ENCODE results near the gene ARMC12. TPM values are rescaled to one million over a fixed set of nuclear protein-coding genes. Genes with fewer than 3 reads are reported as not detected.
A peak's percentile ranks its signal among the peaks of the same experiment; 100 is the strongest.

ARMC12 gene
- total RNA-seq, 2 experiments from 2014 or later: 1.0 to 1.1 TPM

GRCh38 chr6:35754452-35755277, 17.8 kb downstream of the ARMC12 start:
- ATAC-seq: no peak
- ChIA-PET CTCF (interaction anchor here (1.0 to 1.6 kb wide), 2 partner anchors 17 to 232 kb away, joined by 4 to 6 read pairs; partner anchors contain the start of gene ARMC12), POLR2A (interaction anchor here (0.7 kb wide), 1 partner anchor 624 kb away, joined by 3 read pairs; no protein-coding TSS in a partner anchor)
- no peak overlapping the region for H3K27ac Mint-ChIP-seq
- peaks cover 7% of the 10 kb centered on the region for H3K27me3 Mint-ChIP-seq
- no peak for DNase-seq
- no peak for TF ChIP-seq CTCF (IDR thresholded peaks at IDR 0.05)
- H3K36me3 Mint-ChIP-seq (ENCODE audit: low read depth): no peaks in the 10 kb centered on the region
- peaks cover 2% of the 10 kb centered on the region for H3K4me1 Mint-ChIP-seq (ENCODE audit: low read depth)
- no peak overlapping the region for H3K4me3 Mint-ChIP-seq
- no peaks in the 10 kb centered on the region for H3K9me3 Mint-ChIP-seq
- intact Hi-C loops (cut with micrococcal nuclease): no loop called here

- DNase-seq (no peak), ATAC-seq (no peak)
- Mint-ChIP-seq H3K36me3 (ENCODE audit: low read depth) (no peaks in the 10 kb centered on the region), H3K9me3 (no peaks in the 10 kb centered on the region), H3K4me3 (no peak overlapping the region), H3K27ac (no peak overlapping the region), H3K4me1 (ENCODE audit: low read depth) (peaks cover 2% of the 10 kb centered on the region), H3K27me3 (peaks cover 11% of the 10 kb centered on the region)
- POLR2A ChIA-PET: interaction anchor here (0.7 kb wide), 1 partner anchor 624 kb away, joined by 3 read pairs; no protein-coding TSS in a partner anchor
- intact Hi-C loops (cut with micrococcal nuclease): no loop called here
- no peak for TF ChIP-seq CTCF (IDR thresholded peaks at IDR 0.05)
- CTCF ChIA-PET: interaction anchor here (1.6 kb wide), 1 partner anchor 233 kb away, joined by 6 read pairs; no protein-coding TSS in a partner anchor
These were observed 18.6 kb downstream of the ARMC12 start for GRCh38 chr6:35755278-35755924.

GRCh38 chr6:35757456-35758123, 20.8 kb downstream of the ARMC12 start:
- ATAC-seq: peak; percentile 42

GRCh38 chr6:35759426-35759825, 22.6 kb downstream of the ARMC12 start:
- H3K36me3 Mint-ChIP-seq (ENCODE audit: low read depth): no peaks in the 10 kb centered on the region
- H3K4me3 Mint-ChIP-seq: no peak overlapping the region
- intact Hi-C loops (cut with micrococcal nuclease): no loop called here
- no peak overlapping the region for H3K27ac Mint-ChIP-seq
- ATAC-seq (no peak), DNase-seq (no peak)
- peaks cover 35% of the 10 kb centered on the region for H3K27me3 Mint-ChIP-seq
- H3K9me3 Mint-ChIP-seq: no peaks in the 10 kb centered on the region
- CTCF ChIA-PET: interaction anchor here (0.7 to 1.5 kb wide), 2 partner anchors 196 to 237 kb away, joined by 3 read pairs; no protein-coding TSS in a partner anchor
- H3K4me1 Mint-ChIP-seq (ENCODE audit: low read depth): no peaks in the 10 kb centered on the region
- POLR2A ChIA-PET: no interaction called here
- no peak for TF ChIP-seq CTCF (IDR thresholded peaks at IDR 0.05)

More at GRCh38 chr6:35757456-35758123, 20.8 kb downstream of the ARMC12 start:
- no peak overlapping the region for H3K4me3 Mint-ChIP-seq
- H3K36me3 Mint-ChIP-seq (ENCODE audit: low read depth): no peaks in the 10 kb centered on the region
- ChIA-PET CTCF (interaction anchor here (0.6 to 1.6 kb wide), 6 partner anchors 10 to 248 kb away, joined by 3 to 8 read pairs (median 3); no protein-coding TSS in a partner anchor), POLR2A (no interaction called here)
- no peaks in the 10 kb centered on the region for H3K9me3 Mint-ChIP-seq
- peaks cover 19% of the 10 kb centered on the region for H3K27me3 Mint-ChIP-seq
- H3K4me1 Mint-ChIP-seq (ENCODE audit: low read depth): no peaks in the 10 kb centered on the region
- no peak overlapping the region for H3K27ac Mint-ChIP-seq
- intact Hi-C loops (cut with micrococcal nuclease): no loop called here
- peak; percentile 41 for TF ChIP-seq CTCF (IDR thresholded peaks at IDR 0.05)
- DNase-seq: peak; percentile 32

Data from activated CD8-positive, alpha-beta T cell treated with anti-CD3 and anti-CD28 coated beads for 36 hours (primary cell).